ENCODE measurements around the gene TNFRSF4.

The TNFRSF4 gene

GRCh38 chr1:1242461-1243265 lies 28.7 kb upstream of the TNFRSF4 start:
- DNase-seq (ENCODE audit: low read depth) = no peak
- TF ChIP-seq MYC (IDR thresholded peaks at IDR 0.05; ENCODE audit: low read depth, low read length) (no peak), CTCF (IDR thresholded peaks at IDR 0.05; ENCODE audit: low read depth, low read length) (no peak), POLR2A (IDR thresholded peaks at IDR 0.05; ENCODE audit: extremely low read depth, insufficient read length) (no peak)
- TF ChIP-seq, protein P1, sequence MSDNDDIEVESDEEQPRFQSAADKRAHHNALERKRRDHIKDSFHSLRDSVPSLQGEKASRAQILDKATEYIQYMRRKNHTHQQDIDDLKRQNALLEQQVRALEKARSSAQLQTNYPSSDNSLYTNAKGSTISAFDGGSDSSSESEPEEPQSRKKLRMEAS (IDR thresholded peaks at IDR 0.05; ENCODE audit: low read depth, low read length) = no peak
- H3K4me3 ChIP-seq (ENCODE audit: low read depth, low read length) = no peak overlapping the region

DNA sequence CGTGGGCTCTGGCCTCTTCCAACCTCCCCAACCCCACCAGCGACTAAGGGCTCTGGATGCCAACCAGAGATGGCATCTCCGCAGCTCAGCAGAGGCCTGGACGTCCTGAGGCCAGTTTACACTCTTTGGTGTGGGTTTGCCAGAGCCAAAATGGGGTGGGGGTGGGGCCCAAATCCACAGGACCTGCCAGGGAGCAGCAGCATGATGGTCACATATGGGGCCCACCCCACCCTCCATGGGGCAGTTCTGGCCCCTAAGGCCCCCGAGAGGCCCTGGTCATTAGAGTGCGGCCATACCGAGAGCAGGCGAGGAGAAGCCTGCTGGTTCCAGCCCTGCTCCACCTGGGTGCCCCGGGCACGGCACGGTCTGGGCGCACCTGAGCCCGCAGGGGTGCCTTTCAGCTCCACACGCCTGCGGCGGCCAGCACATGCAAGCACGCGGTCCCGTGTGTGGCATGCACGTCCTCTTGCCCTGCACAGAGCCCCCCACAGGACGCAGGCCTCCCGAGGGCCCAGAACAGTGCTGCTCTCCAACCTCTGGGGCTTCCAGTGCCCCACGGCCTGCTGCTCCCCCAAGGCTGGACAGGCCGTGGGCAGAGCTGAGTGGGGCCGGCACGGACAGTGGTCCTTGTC lies 27.8 kb upstream of the TNFRSF4 start:
- DNase-seq (ENCODE audit: low read depth) = no peak
- TF ChIP-seq, protein P1 (IDR thresholded peaks at IDR 0.05; ENCODE audit: low read depth, low read length) = no peak
- TF ChIP-seq POLR2A (IDR thresholded peaks at IDR 0.05; ENCODE audit: extremely low read depth, insufficient read length) = no peak
- TF ChIP-seq MYC (IDR thresholded peaks at IDR 0.05; ENCODE audit: low read depth, low read length) = no peak
- TF ChIP-seq CTCF (IDR thresholded peaks at IDR 0.05; ENCODE audit: low read depth, low read length) = no peak
- no peak overlapping the region for H3K4me3 ChIP-seq (ENCODE audit: low read depth, low read length)

- H3K4me3 ChIP-seq (ENCODE audit: low read depth, low read length) = no peak overlapping the region
- no peak for DNase-seq (ENCODE audit: low read depth)
Observed at GRCh38 chr1:1240822-1241587, 27.1 kb upstream of the TNFRSF4 start.

DNA sequence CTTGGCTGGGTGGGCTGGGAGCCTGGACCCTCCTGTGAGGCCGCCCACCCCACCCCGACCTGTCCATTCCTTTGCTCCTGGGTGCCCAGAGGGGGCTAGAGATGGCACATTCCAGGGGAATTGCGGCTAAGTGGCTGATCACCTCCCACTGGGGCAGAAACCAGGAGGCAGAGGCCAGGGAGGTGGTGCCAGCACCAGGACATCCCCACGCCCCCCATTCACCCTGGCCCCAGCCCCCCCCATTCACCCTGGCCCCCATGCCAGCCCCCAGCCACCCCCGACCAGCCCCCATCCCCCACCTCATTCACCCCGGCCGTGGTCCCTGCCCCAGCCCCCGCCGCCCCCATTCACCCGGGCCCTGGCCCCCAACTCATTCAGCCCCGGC lies 26.4 kb upstream of the TNFRSF4 start:
- TF ChIP-seq MYC (IDR thresholded peaks at IDR 0.05; ENCODE audit: low read depth, low read length) = no peak
- TF ChIP-seq, protein P1 (IDR thresholded peaks at IDR 0.05; ENCODE audit: low read depth, low read length) = no peak
- no peak for TF ChIP-seq CTCF (IDR thresholded peaks at IDR 0.05; ENCODE audit: low read depth, low read length)
- TF ChIP-seq POLR2A (IDR thresholded peaks at IDR 0.05; ENCODE audit: extremely low read depth, insufficient read length) = no peak
- no peak overlapping the region for H3K4me3 ChIP-seq (ENCODE audit: low read depth, low read length)
- no peak for DNase-seq (ENCODE audit: low read depth)

More at GRCh38 chr1:1240822-1241587, 27.1 kb upstream of the TNFRSF4 start:
- TF ChIP-seq CTCF (IDR thresholded peaks at IDR 0.05; ENCODE audit: low read depth, low read length) (no peak), MYC (IDR thresholded peaks at IDR 0.05; ENCODE audit: low read depth, low read length) (no peak)

DNA sequence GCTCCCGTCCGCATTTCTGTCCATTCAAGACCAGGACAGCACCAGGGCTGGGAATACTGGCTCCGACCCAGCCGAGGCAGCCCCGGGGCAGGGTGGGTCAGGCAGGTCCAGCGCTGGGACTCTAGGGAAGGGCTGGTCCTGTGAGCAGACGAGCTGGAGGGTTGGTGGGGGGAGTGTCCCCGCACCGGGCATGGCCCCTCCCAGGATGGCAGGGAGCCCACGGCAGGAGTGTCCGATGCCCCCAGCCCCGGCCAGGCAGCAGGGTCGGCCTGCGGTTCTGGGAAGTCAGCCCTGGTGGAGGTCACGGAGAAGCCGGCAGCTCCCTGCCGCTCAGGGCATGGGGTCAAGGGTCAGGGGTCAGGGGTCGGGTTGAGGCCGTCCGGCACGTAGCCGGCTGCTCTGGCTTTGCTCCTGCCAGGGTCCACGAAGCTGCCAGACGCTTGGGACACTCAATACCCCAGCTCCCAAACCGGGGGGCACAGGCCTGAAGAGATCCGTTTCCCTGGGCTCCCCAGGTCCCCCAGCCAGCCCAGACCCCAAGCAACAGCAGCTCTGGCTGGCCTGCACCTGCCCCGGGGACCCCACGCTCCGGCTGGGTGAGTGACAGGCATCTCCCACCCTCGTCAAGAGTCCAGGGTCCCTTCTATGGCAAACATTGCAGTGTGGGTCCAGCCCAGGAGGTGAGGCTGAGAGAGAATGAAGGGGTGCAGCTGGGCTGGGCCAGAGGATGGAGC lies 25.8 kb upstream of the TNFRSF4 start:
- no peak for DNase-seq (ENCODE audit: low read depth)

More for the DNA sequence above, 25.8 kb upstream of the TNFRSF4 start:
- H3K4me3 ChIP-seq (ENCODE audit: low read depth, low read length) = no peak overlapping the region
- no peak for TF ChIP-seq CTCF (IDR thresholded peaks at IDR 0.05; ENCODE audit: low read depth, low read length)
- TF ChIP-seq, protein P1 (IDR thresholded peaks at IDR 0.05; ENCODE audit: low read depth, low read length) = no peak
- TF ChIP-seq MYC (IDR thresholded peaks at IDR 0.05; ENCODE audit: low read depth, low read length) = no peak
- no peak for TF ChIP-seq POLR2A (IDR thresholded peaks at IDR 0.05; ENCODE audit: extremely low read depth, insufficient read length)

All from NB4 (cell line).